B cell (primary cell): ENCODE data around the gene ITGB1BP1. TPM values are rescaled to one million over a fixed set of nuclear protein-coding genes. Genes with fewer than 3 reads are reported as not detected.

ENCODE experiments used
- ATAC-seq: fragments of 200-7000 bp; cut with Tn5 transposase; one replicate; pipeline ENCODE4 v1.10.0; 2021; ENCODE audit warnings: low read depth, mild to moderate bottlenecking, moderate number of reproducible peaks, moderate library complexity
- CTCF ChIA-PET: fragments of 350-600 bp; sonication (Branson Sonifier 250); formaldehyde crosslinking; loops from one replicate; lab custom pipeline; 2021; ENCODE audit warnings: antibody characterized with exemption, inconsistent platforms; lab: Charles Lee
- POLR2A ChIA-PET: fragments of 350-600 bp; sonication (Branson Sonifier 250); formaldehyde crosslinking; loops from one replicate; lab custom pipeline; 2021; ENCODE audit warnings: antibody characterized with exemption; lab: Charles Lee
- DNase-seq: peaks from one replicate; pipeline ENCODE4 v3.0.0; 2013
- H2AFZ ChIP-seq: 2 replicates; pipeline ENCODE4 v1.6.1; 2012; ENCODE audit warnings: mild to moderate bottlenecking, low read depth, low read length; ENCODE audit not compliant: insufficient read depth, poor library complexity, severe bottlenecking
- H3K27ac ChIP-seq, 2 donors: 1 replicate in 1 of 2; 2 replicates in 1 of 2; pipeline ENCODE4 v1.5.1; 2012 to 2013; ENCODE audit warnings: low read length in 2 of 2, mild to moderate bottlenecking in 2 of 2, moderate library complexity in 1 of 2
- H3K27me3 ChIP-seq, 4 experiments: fragments of 200-600 bp in 1 of 4; sonication (generic) in 1 of 4; replicated peaks in 1 of 4; 1 replicate in 2 of 4; 2 replicates in 2 of 4; pipeline versions ENCODE4 v1.6.1 to v1.7.0; 2013 to 2016; ENCODE audit warnings: low read length in 3 of 4, mild to moderate bottlenecking in 2 of 4, mixed read lengths in 1 of 4, moderate library complexity in 1 of 4; ENCODE audit not compliant: insufficient read depth in 4 of 4, control insufficient read depth in 3 of 4; ENCODE audit errors: control extremely low read depth in 1 of 4
- H3K36me3 ChIP-seq, 2 experiments: replicated peaks in 1 of 2; 1 replicate in 1 of 2; 2 replicates in 1 of 2; pipeline versions ENCODE4 v1.6.1 to v1.7.1; 2013; ENCODE audit warnings: low read length in 1 of 2; ENCODE audit not compliant: insufficient read depth in 2 of 2, control insufficient read depth in 1 of 2; ENCODE audit errors: control extremely low read depth in 1 of 2, extremely low read depth in 1 of 2
- H3K4me1 ChIP-seq, 2 donors: fragments of 200-600 bp in 1 of 2; sonication (generic) in 1 of 2; 1 replicate in 1 of 2; 2 replicates in 1 of 2; pipeline versions ENCODE4 v1.5.1 to v1.6.1; 2013 to 2017; ENCODE audit warnings: low read length in 2 of 2; ENCODE audit not compliant: control insufficient read depth in 2 of 2, insufficient read depth in 2 of 2
- H3K4me2 ChIP-seq: replicated peaks from 2 replicates; pipeline ENCODE3; 2012; ENCODE audit warnings: mild to moderate bottlenecking, low read depth, low read length; ENCODE audit not compliant: poor library complexity, severe bottlenecking
- H3K4me3 ChIP-seq, 5 experiments: fragments of 200-600 bp in 1 of 5; sonication (generic) in 1 of 5; 1 replicate in 3 of 5; 2 replicates in 2 of 5; pipeline versions ENCODE4 v1.5.1 to v1.7.0; 2011 to 2016; ENCODE audit warnings: low read length in 4 of 5, mild to moderate bottlenecking in 4 of 5, low read depth in 2 of 5, control low read depth in 1 of 5, moderate library complexity in 1 of 5; ENCODE audit not compliant: insufficient read depth in 1 of 5; ENCODE audit errors: control extremely low read depth in 1 of 5, extremely low read depth in 1 of 5
- H3K79me2 ChIP-seq: fragments of 200-600 bp; sonication (generic); one replicate; pipeline ENCODE4 v1.6.0; 2016; ENCODE audit warnings: low read length; ENCODE audit not compliant: control insufficient read depth, insufficient read depth
- H3K9ac ChIP-seq: fragments of 200-600 bp; sonication (generic); 2 replicates; pipeline ENCODE4 v1.6.1; 2017; ENCODE audit warnings: mild to moderate bottlenecking, low read length, moderate library complexity
- H3K9me3 ChIP-seq, 3 donors: one replicate each; pipeline versions ENCODE4 v1.6.1 to v1.7.1; 2013; ENCODE audit warnings: low read length in 2 of 3; ENCODE audit not compliant: control insufficient read depth in 2 of 3, insufficient read depth in 1 of 3; ENCODE audit errors: control extremely low read depth in 1 of 3
- H4K20me1 ChIP-seq: 2 replicates; pipeline ENCODE4 v1.6.0; 2012; ENCODE audit warnings: mild to moderate bottlenecking, low read length; ENCODE audit not compliant: insufficient read depth, control insufficient read depth, poor library complexity, severe bottlenecking
- H3K27ac Mint-ChIP-seq: one replicate; pipeline ENCODE4 v1.8.0; 2021; ENCODE audit warnings: mixed read lengths
- H3K27me3 Mint-ChIP-seq: one replicate; pipeline ENCODE4 v1.8.0; 2021; ENCODE audit warnings: mixed read lengths
- H3K4me1 Mint-ChIP-seq: one replicate; pipeline ENCODE4 v1.8.0; 2021; ENCODE audit warnings: mixed read lengths
- H3K4me3 Mint-ChIP-seq: one replicate; pipeline ENCODE4 v1.8.0; 2021; ENCODE audit warnings: mixed read lengths
- H3K9me3 Mint-ChIP-seq: one replicate; pipeline ENCODE4 v1.8.0; 2022; ENCODE audit warnings: mixed read lengths; ENCODE audit not compliant: insufficient read depth
- CTCF ChIP-seq: fragments of 200-600 bp; IDR thresholded peaks from one replicate; pipeline ENCODE4 v1.8.0; 2022; ENCODE audit warnings: antibody characterized with exemption, mild to moderate bottlenecking
- EZH2 ChIP-seq: IDR thresholded peaks from 2 replicates; pipeline ENCODE4 v1.6.1; 2012; ENCODE audit warnings: borderline replicate concordance, low read depth, mild to moderate bottlenecking, moderate library complexity, low read length; ENCODE audit not compliant: insufficient read depth, poor library complexity, severe bottlenecking
- WGBS: methylation state at CpG from one replicate; pipeline ENCODE4 v1.1.5; 2013; ENCODE audit warnings: missing lambda C conversion rate; ENCODE audit not compliant: insufficient coverage; 5-methylcytosine and 5-hydroxymethylcytosine counted together
- intact Hi-C: fragments of 100-400 bp; cut with micrococcal nuclease; formaldehyde crosslinking; loops from one replicate; pipeline ENCODE4 v1.10.0; 2022
- polyA plus RNA-seq: library from polyadenylated mRNA; depleted of rRNA; stranded (reverse); fragments of >200 nt; gene quantifications from 2 replicates; pipeline ENCODE4 v1.2.3, GENCODE V29; 2012
- total RNA-seq, 2 donors: library from RNA; stranded (reverse); fragments of 120-200 nt in 1 of 2; gene quantifications; 1 replicate in 1 of 2; 2 replicates in 1 of 2; pipeline versions ENCODE4 v1.2.3 to v1.2.4, GENCODE V29; 2013 to 2022

The ITGB1BP1 gene
- total and polyA plus RNA-seq, 2 donors (not counting 1 experiment from before 2014, with no cell fraction given), result 25.7 to 47.1 TPM

GRCh38 chr2:9379391-9379755, 44.0 kb downstream of the ITGB1BP1 start:
- no peak overlapping the region for H2AFZ ChIP-seq
- no peak overlapping the region for H3K9ac ChIP-seq
- Mint-ChIP-seq H3K4me3 (no peak overlapping the region), H3K4me1 (no peaks in the 10 kb centered on the region), H3K27ac (no peak overlapping the region), H3K27me3 (peaks cover 12% of the 10 kb centered on the region), H3K9me3 (no peaks in the 10 kb centered on the region)
- DNase-seq, result no peak
- no peaks in the 10 kb centered on the region for H3K27me3 ChIP-seq
- CTCF ChIA-PET, result no interaction called here
- no peak for ATAC-seq
- H3K4me3 ChIP-seq, result no peak overlapping the region
- H4K20me1 ChIP-seq, result no peaks in the 10 kb centered on the region
- no peak overlapping the region for H3K27ac ChIP-seq
- H3K9me3 ChIP-seq, result no peaks in the 10 kb centered on the region
- WGBS, result no CpG with 5 or more reads among the region's 5 CpGs
- no peaks in the 10 kb centered on the region for H3K79me2 ChIP-seq
- TF ChIP-seq EZH2, result no peak
- no peak for TF ChIP-seq CTCF
- intact Hi-C loops, result no loop called here
- no peaks in the 10 kb centered on the region for H3K36me3 ChIP-seq
- no peak overlapping the region for H3K4me2 ChIP-seq
- no peaks in the 10 kb centered on the region for H3K4me1 ChIP-seq
- POLR2A ChIA-PET, result no interaction called here

GRCh38 chr2:9378433-9379390, 44.6 kb downstream of the ITGB1BP1 start:
- ATAC-seq (no peak), DNase-seq (no peak)
- ChIA-PET CTCF (no interaction called here), POLR2A (no interaction called here)
- Mint-ChIP-seq H3K4me3 (no peak overlapping the region), H3K4me1 (peaks cover 2% of the 10 kb centered on the region), H3K27ac (no peak overlapping the region), H3K9me3 (no peaks in the 10 kb centered on the region), H3K27me3 (peaks cover 18% of the 10 kb centered on the region)
- WGBS, result 95% methylated on average over 24 of the region's 30 CpGs
- Histone ChIP-seq H4K20me1 (no peaks in the 10 kb centered on the region), H3K4me2 (no peak overlapping the region), H3K4me1 (peaks cover 0 to under 1% of the 10 kb centered on the region in 2 donors), H3K9me3 (no peaks in the 10 kb centered on the region), H3K27me3 (no peaks in the 10 kb centered on the region), H3K79me2 (no peaks in the 10 kb centered on the region), H3K27ac (no peak overlapping the region), H3K36me3 (no peaks in the 10 kb centered on the region), H3K9ac (no peak overlapping the region), H3K4me3 (no peak overlapping the region), H2AFZ (no peak overlapping the region)
- TF ChIP-seq CTCF (no peak), EZH2 (no peak)
- intact Hi-C loops, result no loop called here
